Endothelial cell of umbilical vein (primary cell): ENCODE data around the gene KCTD10.

Experiments used
- CTCF ChIP-seq, 2 donors: IDR thresholded peaks; 1 replicate in 1 of 2; 2 replicates in 1 of 2; pipeline ENCODE4 v1.5.1; 2011; ENCODE audit warnings: low read length in 2 of 2, mild to moderate bottlenecking in 2 of 2, moderate library complexity in 2 of 2, control low read depth in 1 of 2, inconsistent platforms in 1 of 2, low read depth in 1 of 2; ENCODE audit not compliant: insufficient read depth in 1 of 2; ENCODE audit errors: extremely low read depth in 1 of 2
- EZH2 ChIP-seq: IDR thresholded peaks from 2 replicates; pipeline ENCODE4 v1.6.1; 2012; ENCODE audit warnings: borderline replicate concordance, low read depth, mild to moderate bottlenecking, moderate library complexity, low read length, inconsistent platforms; ENCODE audit not compliant: severe bottlenecking
- FOS ChIP-seq: IDR thresholded peaks from 2 replicates; pipeline ENCODE4 v1.6.1; 2011; ENCODE audit warnings: mild to moderate bottlenecking, low read length, moderate library complexity, borderline replicate concordance; ENCODE audit not compliant: insufficient read depth
- GATA2 ChIP-seq: IDR thresholded peaks from 2 replicates; pipeline ENCODE4 v1.7.0; 2011; ENCODE audit warnings: low read depth, mild to moderate bottlenecking, moderate library complexity, mixed read lengths, low read length; ENCODE audit not compliant: insufficient read length, insufficient read depth
- JUN ChIP-seq: IDR thresholded peaks from 2 replicates; pipeline ENCODE4 v1.6.1; 2011; ENCODE audit warnings: borderline replicate concordance, low read depth; ENCODE audit not compliant: insufficient read length, insufficient read depth
- MAX ChIP-seq: IDR thresholded peaks from 2 replicates; pipeline ENCODE4 v1.6.1; 2011; ENCODE audit not compliant: insufficient read depth, insufficient read length
- POLR2A ChIP-seq: IDR thresholded peaks from 2 replicates; pipeline ENCODE4 v1.6.1; 2012; ENCODE audit warnings: low read depth, mild to moderate bottlenecking, control low read depth, low read length
- POLR2AphosphoS5 ChIP-seq: IDR thresholded peaks from 2 replicates; pipeline ENCODE4 v1.6.1; 2012; ENCODE audit warnings: low read depth, mild to moderate bottlenecking, control low read depth, low read length, moderate library complexity; ENCODE audit not compliant: insufficient read depth

GRCh38 chr12:109440851-109441490, 36.1 kb downstream of the KCTD10 start:
- TF ChIP-seq CTCF (IDR thresholded peaks at IDR 0.05; ENCODE audit: extremely low read depth in 1 of 2, insufficient read depth in 1 of 2, low read depth in 1 of 2, low read length in 2 of 2) (no peak), POLR2A (no peak), FOS (no peak), JUN (no peak), MAX (no peak), POLR2AphosphoS5 (no peak), EZH2 (no peak), GATA2 (no peak)
